HCT116 (cell line): Measurements from ENCODE around the gene DNAAF8. TPM values are rescaled to one million over a fixed set of nuclear protein-coding genes. Genes with fewer than 3 reads are reported as not detected.

ENCODE experiments used
- ATAC-seq: fragments of 200-7000 bp; cut with Tn5 transposase; 2 replicates; pipeline ENCODE4 v1.9.1; 2020; ENCODE audit warnings: mild to moderate bottlenecking, moderate library complexity
- BruUV-seq: library from RNA; stranded (reverse); fragments of 400-500 nt; replicated peaks from 2 replicates; lab custom pipeline; 2021; lab: Mats Ljungman, UMichigan
- CTCF ChIA-PET: fragments of 300-600 bp; sonication (Branson Sonifier 250); formaldehyde crosslinking; loops from one replicate; lab custom pipeline; 2021; ENCODE audit warnings: antibody characterized with exemption; lab: Charles Lee
- POLR2A ChIA-PET: fragments of 300-600, 350-600 bp; sonication (Branson Sonifier 250); formaldehyde crosslinking; loops from one replicate; lab custom pipeline; 2021; ENCODE audit warnings: antibody characterized with exemption; lab: Charles Lee
- RAD21 ChIA-PET, 2 experiments: fragments of 300-600 bp; sonication (Branson Sonifier 250); formaldehyde crosslinking; loops; one replicate each; lab custom pipeline; 2023; ENCODE audit warnings: low total read pairs in 2 of 2; ENCODE audit not compliant: uncharacterized antibody in 2 of 2, unreplicated experiment in 2 of 2, low non-redundant PET in 1 of 2; lab: Charles Lee
- DNase-seq: peaks from one replicate; pipeline ENCODE4 v3.0.0-alpha.2; 2010; ENCODE audit warnings: low read depth, low spot score
- H2AFZ ChIP-seq: fragments of 200-600 bp; shearing (Covaris generic), sonication (generic); 2 replicates; pipeline ENCODE4 v1.6.1; 2017; ENCODE audit warnings: low read depth, mixed run types, mixed read lengths, antibody characterized with exemption, low read length; ENCODE audit not compliant: poor library complexity, severe bottlenecking
- H3K27ac ChIP-seq: 2 replicates; pipeline ENCODE4 v1.5.1; 2012; ENCODE audit warnings: low read depth, low read length
- H3K27me3 ChIP-seq: fragments of 200-600 bp; sonication (generic); 2 replicates; pipeline ENCODE4 v1.6.1; 2016; ENCODE audit warnings: mixed run types, low read length, mixed read lengths; ENCODE audit not compliant: insufficient read depth
- H3K36me3 ChIP-seq, 2 experiments: fragments of 200-500 bp in 1 of 2; fragments of 200-600 bp in 1 of 2; sonication (Bioruptor generic) in 1 of 2; sonication (generic) in 1 of 2; 2 replicates each; pipeline versions ENCODE4 v1.5.1 to v1.6.1; 2014 to 2016; ENCODE audit warnings: low read length in 2 of 2, inconsistent platforms in 1 of 2, mixed read lengths in 1 of 2, mixed run types in 1 of 2; ENCODE audit not compliant: insufficient read depth in 2 of 2, control insufficient read depth in 1 of 2
- H3K4me1 ChIP-seq, 2 experiments: fragments of 200-600 bp in 1 of 2; sonication (generic) in 1 of 2; 2 replicates each; pipeline versions ENCODE4 v1.5.1 to v1.6.1; 2012 to 2017; ENCODE audit warnings: low read length in 2 of 2, inconsistent platforms in 1 of 2, mild to moderate bottlenecking in 1 of 2, mixed read lengths in 1 of 2, mixed run types in 1 of 2, moderate library complexity in 1 of 2; ENCODE audit not compliant: insufficient read depth in 2 of 2, control insufficient read depth in 1 of 2
- H3K4me2 ChIP-seq: fragments of 200-600 bp; sonication (generic); 2 replicates; pipeline ENCODE4 v1.6.1; 2017; ENCODE audit warnings: mixed run types, low read length, mixed read lengths
- H3K4me3 ChIP-seq, 2 experiments: fragments of 200-600 bp in 1 of 2; sonication (generic) in 1 of 2; replicated peaks in 1 of 2; 2 replicates each; pipeline ENCODE4 v1.5.1; 2011 to 2016; ENCODE audit warnings: low read length in 2 of 2, control low read depth in 1 of 2, low read depth in 1 of 2, mild to moderate bottlenecking in 1 of 2, mixed read lengths in 1 of 2, mixed run types in 1 of 2
- H3K79me2 ChIP-seq: fragments of 200-600 bp; sonication (generic); 2 replicates; pipeline ENCODE4 v1.6.1; 2017; ENCODE audit warnings: mild to moderate bottlenecking, mixed run types, low read length, moderate library complexity, mixed read lengths; ENCODE audit not compliant: insufficient read depth
- H3K9ac ChIP-seq: fragments of 200-600 bp; sonication (generic); 2 replicates; pipeline ENCODE4 v1.6.1; 2016; ENCODE audit warnings: low read length, mixed read lengths
- H3K9me2 ChIP-seq: fragments of 200-600 bp; sonication (generic), shearing (Covaris generic); 2 replicates; pipeline ENCODE4 v1.6.1; 2017; ENCODE audit warnings: mixed run types, mild to moderate bottlenecking, moderate library complexity; ENCODE audit not compliant: insufficient read depth
- H3K9me3 ChIP-seq, 2 experiments: fragments of 200-500 bp in 1 of 2; fragments of 200-600 bp in 1 of 2; sonication (Bioruptor generic) in 1 of 2; sonication (generic) in 1 of 2; 2 replicates each; pipeline ENCODE4 v1.6.1; 2014 to 2017; ENCODE audit warnings: low read length in 2 of 2, mixed read lengths in 2 of 2, inconsistent platforms in 1 of 2, low read depth in 1 of 2, mild to moderate bottlenecking in 1 of 2, mixed run types in 1 of 2, moderate library complexity in 1 of 2; ENCODE audit not compliant: control insufficient read depth in 1 of 2, insufficient read depth in 1 of 2
- H4K20me1 ChIP-seq: fragments of 200-600 bp; sonication (generic), shearing (Covaris generic); 2 replicates; pipeline ENCODE4 v1.6.1; 2017; ENCODE audit warnings: mixed run types, mild to moderate bottlenecking, moderate library complexity; ENCODE audit not compliant: insufficient read depth
- CEBPB ChIP-seq: IDR thresholded peaks from 2 replicates; pipeline ENCODE4 v1.6.1; 2012; ENCODE audit warnings: low read depth
- CTCF ChIP-seq, 3 experiments: fragments of 200-600 bp in 1 of 3; sonication (generic) in 1 of 3; IDR thresholded peaks in 2 of 3; conservative IDR thresholded peaks in 1 of 3; 2 replicates each; pipeline ENCODE4 v1.5.1; 2012 to 2017; ENCODE audit warnings: low read depth in 2 of 3, low read length in 2 of 3, antibody characterized with exemption in 1 of 3, borderline replicate concordance in 1 of 3, control low read depth in 1 of 3, mild to moderate bottlenecking in 1 of 3, mixed read lengths in 1 of 3, mixed run types in 1 of 3, moderate library complexity in 1 of 3; ENCODE audit not compliant: insufficient read depth in 1 of 3
- ELF1 ChIP-seq: IDR thresholded peaks from 2 replicates; pipeline ENCODE4 v1.6.1; 2012; ENCODE audit warnings: low read depth, borderline replicate concordance
- EZH2phosphoT487 ChIP-seq: fragments of 200-600 bp; IDR thresholded peaks from 2 replicates; pipeline ENCODE4 v1.6.1; 2018; ENCODE audit warnings: antibody characterized with exemption, borderline replicate concordance
- MAX ChIP-seq: IDR thresholded peaks from 2 replicates; pipeline ENCODE4 v1.6.1; 2012
- POLR2A ChIP-seq: IDR thresholded peaks from 2 replicates; pipeline ENCODE4 v1.7.0; 2011; ENCODE audit warnings: borderline replicate concordance; ENCODE audit not compliant: insufficient read depth, insufficient read length; ENCODE audit errors: extremely low read depth
- POLR2AphosphoS5 ChIP-seq: IDR thresholded peaks from 2 replicates; pipeline ENCODE4 v1.6.1; 2011; ENCODE audit warnings: mild to moderate bottlenecking, low read depth, low read length, moderate library complexity
- RAD21 ChIP-seq: IDR thresholded peaks from 2 replicates; pipeline ENCODE4 v1.6.1; 2012; ENCODE audit warnings: low read depth, mild to moderate bottlenecking
- SIN3A ChIP-seq: IDR thresholded peaks from 2 replicates; pipeline ENCODE4 v1.6.1; 2012; ENCODE audit warnings: low read depth
- SRF ChIP-seq: IDR thresholded peaks from 2 replicates; pipeline ENCODE4 v1.6.1; 2012; ENCODE audit warnings: low read depth
- TCF7L2 ChIP-seq: IDR thresholded peaks from 2 replicates; pipeline ENCODE4 v1.7.0; 2011; ENCODE audit warnings: borderline replicate concordance, inconsistent platforms; ENCODE audit not compliant: insufficient read depth, insufficient read length; ENCODE audit errors: extremely low read depth
- YY1 ChIP-seq: IDR thresholded peaks from 2 replicates; pipeline ENCODE4 v1.6.1; 2011; ENCODE audit warnings: low read length, low read depth, moderate library complexity, mild to moderate bottlenecking; ENCODE audit not compliant: insufficient replicate concordance; ENCODE audit errors: extremely low read depth
- ZBTB33 ChIP-seq: IDR thresholded peaks from 2 replicates; pipeline ENCODE4 v1.6.1; 2011; ENCODE audit warnings: mild to moderate bottlenecking, low read length, moderate library complexity; ENCODE audit not compliant: insufficient replicate concordance; ENCODE audit errors: extremely low read depth
- ZFX ChIP-seq: fragments of 450-650 bp; IDR thresholded peaks from 2 replicates; pipeline ENCODE4 v1.6.1; 2017
- ZNF274 ChIP-seq: fragments of 200-500 bp; sonication (Bioruptor generic); IDR thresholded peaks from 2 replicates; pipeline ENCODE4 v1.6.1; 2014; ENCODE audit warnings: mild to moderate bottlenecking, low read depth, low read length, inconsistent platforms
- intact Hi-C: fragments of 100-400 bp; cut with micrococcal nuclease; formaldehyde crosslinking; loops from 2 replicates; pipeline ENCODE4 v1.10.0; 2022
- total RNA-seq: library from RNA; stranded (reverse); gene quantifications from one replicate; pipeline ENCODE4 v1.2.1, GENCODE V29; 2021; ENCODE audit not compliant: unreplicated experiment

DNAAF8 gene
- total RNA-seq, 1 experiment from 2014 or later, result 1.0 TPM

GRCh38 chr16:4694642-4695451 is 39.5 kb upstream of the DNAAF8 start:
- peaks cover 8 to 16% of the 10 kb centered on the region in 2 experiments; a peak in 2 of 4 replicates for H3K4me1 ChIP-seq
- peak overlapping the region; percentile 94 for H3K4me2 ChIP-seq
- intact Hi-C loops, result no loop called here
- peak overlapping the region; percentile 89 for H3K9ac ChIP-seq
- DNase-seq, result no peak
- H3K36me3 ChIP-seq, result peaks cover 8 to 9% of the 10 kb centered on the region in 2 experiments; a peak in 3 of 4 replicates
- TSS peak; percentile 42 for BruUV-seq
- ChIA-PET CTCF (interaction anchor here (1.6 kb wide), 1 partner anchor 261 kb away, joined by 6 read pairs; no protein-coding TSS in a partner anchor), POLR2A (no interaction called here), RAD21 (no interaction called here)
- no peak for ATAC-seq
- no peaks in the 10 kb centered on the region for H3K9me2 ChIP-seq
- no peaks in the 10 kb centered on the region; the same call in 1 of the 2 replicates for H3K79me2 ChIP-seq
- no peaks in the 10 kb centered on the region for H3K9me3 ChIP-seq
- TF ChIP-seq ZNF274, result no peak
- no peak for TF ChIP-seq POLR2AphosphoS5
- TF ChIP-seq CEBPB, result no peak
- TF ChIP-seq ELF1, result no peak
- TF ChIP-seq RAD21, result no peak
- TF ChIP-seq ZFX, result no peak
- TF ChIP-seq YY1, result no peak
- no peak for TF ChIP-seq MAX
- no peak for TF ChIP-seq EZH2phosphoT487
- TF ChIP-seq TCF7L2, result no peak
- no peak for TF ChIP-seq SIN3A
- TF ChIP-seq CTCF (IDR thresholded peaks at IDR 0.05 in 2 of 3, conservative IDR thresholded peaks at IDR 0.05 in 1 of 3; ENCODE audit: borderline replicate concordance in 1 of 3, insufficient read depth in 1 of 3, low read depth in 2 of 3, low read length in 2 of 3), result no peak
- no peak for TF ChIP-seq ZBTB33
- no peak for TF ChIP-seq SRF
- no peak for TF ChIP-seq POLR2A
- H3K27ac ChIP-seq, result peak overlapping the region; percentile 12; the same call in 1 of the 2 replicates
- H3K27me3 ChIP-seq, result no peaks in the 10 kb centered on the region
- no peak overlapping the region for H2AFZ ChIP-seq
- peak overlapping the region; percentile 81 to 82 for H3K4me3 ChIP-seq
- H4K20me1 ChIP-seq, result no peaks in the 10 kb centered on the region
